Left ventricle myocardium inferior (tissue), 1 donor: Measurements from ENCODE around the gene WSCD1. TPM values are rescaled to one million over a fixed set of nuclear protein-coding genes. Genes with fewer than 3 reads are reported as not detected.

Experiments
- DNase-seq: peaks from one replicate; pipeline ENCODE4 v3.0.0-alpha.2; 2020
- H3K27ac ChIP-seq: fragments of 200-600 bp; replicated peaks from 2 replicates; pipeline ENCODE4 v1.8.0; 2021
- H3K27me3 ChIP-seq: fragments of 200-600 bp; 2 replicates; pipeline ENCODE4 v1.8.0; 2021; ENCODE audit warnings: low read depth
- H3K36me3 ChIP-seq: fragments of 200-600 bp; 2 replicates; pipeline ENCODE4 v1.8.0; 2021
- H3K4me1 ChIP-seq: fragments of 200-600 bp; 2 replicates; pipeline ENCODE4 v1.8.0; 2021
- H3K4me3 ChIP-seq: fragments of 200-600 bp; 2 replicates; pipeline ENCODE4 v1.8.0; 2021; ENCODE audit warnings: mild to moderate bottlenecking, moderate library complexity
- H3K9me3 ChIP-seq: fragments of 200-600 bp; replicated peaks from 2 replicates; pipeline ENCODE4 v1.8.0; 2021
- CTCF ChIP-seq: fragments of 200-600 bp; IDR thresholded peaks from 2 replicates; pipeline ENCODE4 v1.8.0; 2021; ENCODE audit warnings: antibody characterized with exemption, mild to moderate bottlenecking, borderline replicate concordance
- intact Hi-C: fragments of 100-400 bp; cut with micrococcal nuclease; formaldehyde crosslinking; loops from one replicate; pipeline ENCODE4 v1.11.0; 2022
- total RNA-seq: library from RNA; stranded (reverse); fragmentation: NEBNext Ultra II Directional; extraction: Animal tissue kit (Norgen Biotek cat#: 25700); gene quantifications from one replicate; pipeline ENCODE4 v1.2.1, GENCODE V29; 2021
- donor health status: DM: no; HTN: yes; CAD: no; lungs with severe emphysema.

The WSCD1 gene
- total RNA-seq, 1 donor from 2014 or later = 6.4 TPM

DNA sequence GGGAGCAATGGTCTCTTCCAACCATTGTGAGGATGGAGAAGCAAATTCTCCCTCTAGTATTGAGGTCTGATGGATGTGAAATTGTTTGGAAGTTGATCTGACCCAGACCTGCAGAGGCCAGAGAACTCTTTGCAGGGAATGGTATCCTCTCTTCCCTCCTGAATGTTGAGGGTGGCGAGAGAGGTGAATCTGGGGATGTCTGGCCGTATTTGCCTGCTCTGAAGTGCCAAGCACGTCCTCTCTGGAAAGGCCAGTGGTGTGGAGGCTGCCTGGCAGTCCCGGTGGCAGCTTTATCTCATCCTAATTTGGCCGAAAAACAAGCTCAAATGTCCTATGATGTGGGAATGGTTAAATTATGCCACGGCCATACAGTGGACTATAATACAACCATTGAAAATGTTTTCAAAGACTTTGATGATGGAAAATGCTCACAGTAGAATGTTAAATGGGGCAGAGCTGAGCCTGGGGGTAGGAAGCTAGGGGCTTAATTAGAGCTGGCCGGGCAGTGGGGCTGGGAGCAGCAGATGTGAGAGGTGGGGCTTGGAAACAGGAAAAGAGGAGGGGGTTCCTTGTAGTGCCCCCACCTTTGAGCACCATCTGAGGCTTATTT, 30.8 kb downstream of the WSCD1 start:
- no peak overlapping the region for H3K27ac ChIP-seq
- H3K36me3 ChIP-seq = no peaks in the 10 kb centered on the region
- H3K4me3 ChIP-seq = no peak overlapping the region
- intact Hi-C loops = no loop called here
- H3K4me1 ChIP-seq = peaks cover 33% of the 10 kb centered on the region
- H3K9me3 ChIP-seq = no peaks in the 10 kb centered on the region
- TF ChIP-seq CTCF = no peak
- no peaks in the 10 kb centered on the region for H3K27me3 ChIP-seq
- DNase-seq = no peak

DNA sequence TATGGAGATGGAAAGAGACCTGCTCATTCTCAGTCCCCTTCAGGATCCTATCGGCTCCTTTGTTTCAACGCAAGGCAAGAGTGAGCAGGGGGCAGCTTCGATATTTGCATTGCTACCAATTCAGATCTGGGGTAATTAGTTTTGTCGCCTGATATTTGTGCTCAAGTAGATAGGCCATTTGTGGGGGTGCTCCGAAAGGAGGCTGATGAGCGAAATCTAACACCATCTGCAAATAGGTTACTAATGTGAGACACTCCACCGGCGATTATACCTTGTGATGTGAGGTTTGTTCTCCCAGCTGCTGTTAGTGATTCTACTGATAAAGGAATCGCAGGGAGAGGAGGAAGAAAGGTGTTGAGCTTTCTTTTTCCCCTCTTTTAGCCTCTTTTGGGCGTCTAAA, 31.5 kb downstream of the WSCD1 start:
- no peak for DNase-seq
- Histone ChIP-seq H3K27me3 (no peaks in the 10 kb centered on the region), H3K4me3 (no peak overlapping the region), H3K9me3 (peaks cover 3% of the 10 kb centered on the region), H3K27ac (no peak overlapping the region), H3K4me1 (peaks cover 33% of the 10 kb centered on the region), H3K36me3 (no peaks in the 10 kb centered on the region)
- no peak for TF ChIP-seq CTCF
- intact Hi-C loops = no loop called here

DNA sequence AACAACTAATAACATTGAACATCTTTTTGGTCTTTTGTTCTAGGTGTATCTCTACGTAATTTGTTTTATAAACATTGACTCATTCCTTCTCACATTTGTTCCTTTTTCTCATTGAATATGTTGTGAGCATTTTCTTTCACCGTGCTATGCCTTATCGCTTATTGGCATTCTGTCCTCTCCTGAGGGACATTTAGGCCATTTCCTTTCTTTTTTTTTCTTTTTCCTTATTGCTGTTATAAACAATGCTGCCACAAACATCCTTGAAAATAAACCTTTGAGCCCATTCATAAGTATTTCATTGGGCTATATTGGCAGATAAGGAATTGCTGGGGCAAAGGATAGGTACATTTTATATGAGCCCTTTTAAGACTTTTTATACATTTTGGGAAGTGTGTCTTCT, 32.4 kb downstream of the WSCD1 start:
- no peak overlapping the region for H3K4me3 ChIP-seq
- H3K4me1 ChIP-seq = peaks cover 24% of the 10 kb centered on the region
- H3K27me3 ChIP-seq = no peaks in the 10 kb centered on the region
- DNase-seq = no peak
- TF ChIP-seq CTCF = no peak
- intact Hi-C loops = no loop called here
- H3K9me3 ChIP-seq = peaks cover 3% of the 10 kb centered on the region
- H3K36me3 ChIP-seq = no peaks in the 10 kb centered on the region
- no peak overlapping the region for H3K27ac ChIP-seq

- H3K9me3 ChIP-seq = peaks cover 3% of the 10 kb centered on the region
- intact Hi-C loops = no loop called here
- no peaks in the 10 kb centered on the region for H3K27me3 ChIP-seq
- no peak for DNase-seq
- H3K27ac ChIP-seq = no peak overlapping the region
- TF ChIP-seq CTCF = no peak
- H3K4me1 ChIP-seq = peaks cover 8% of the 10 kb centered on the region
- H3K36me3 ChIP-seq = no peaks in the 10 kb centered on the region
- H3K4me3 ChIP-seq = no peak overlapping the region
These were observed 34.9 kb downstream of the WSCD1 start for GRCh38 chr17:6104956-6105648.

GRCh38 chr17:6105649-6106007, 35.4 kb downstream of the WSCD1 start:
- H3K4me3 ChIP-seq = no peak overlapping the region
- DNase-seq = no peak
- no peak for TF ChIP-seq CTCF
- H3K4me1 ChIP-seq = peaks cover 8% of the 10 kb centered on the region
- intact Hi-C loops = no loop called here
- H3K36me3 ChIP-seq = no peaks in the 10 kb centered on the region
- H3K27ac ChIP-seq = no peak overlapping the region
- H3K9me3 ChIP-seq = peaks cover 3% of the 10 kb centered on the region
- no peaks in the 10 kb centered on the region for H3K27me3 ChIP-seq
